HepG2 (cell line): ENCODE data around the gene NPAS2.

Experiments
- CTCF ChIP-seq: sonication (generic); formaldehyde crosslinking; IDR thresholded peaks from 2 replicates; pipeline ENCODE4 v1.5.0; 2020; ENCODE audit warnings: mild to moderate bottlenecking, missing genetic modification reagents, moderate library complexity
- MEF2D ChIP-seq: sonication (generic); formaldehyde crosslinking; IDR thresholded peaks from 2 replicates; pipeline ENCODE4 v1.5.1; 2020; ENCODE audit warnings: mild to moderate bottlenecking, missing genetic modification reagents
- SMC3 ChIP-seq: IDR thresholded peaks from 2 replicates; pipeline ENCODE4 v1.6.1; 2011; ENCODE audit warnings: low read length, improper control_type of control experiment
- ZBTB8A ChIP-seq: sonication (generic); formaldehyde crosslinking; IDR thresholded peaks from 2 replicates; pipeline ENCODE4 v1.4.0; 2020; ENCODE audit warnings: mild to moderate bottlenecking, low read depth, missing genetic modification reagents, borderline replicate concordance
- ZNF232 ChIP-seq: sonication (generic); formaldehyde crosslinking; IDR thresholded peaks from 2 replicates; pipeline ENCODE4 v1.4.0; 2020; ENCODE audit warnings: missing genetic modification reagents, borderline replicate concordance
- ZNF570 ChIP-seq: sonication (generic); formaldehyde crosslinking; IDR thresholded peaks from 2 replicates; pipeline ENCODE4 v1.4.0; 2020; ENCODE audit warnings: mild to moderate bottlenecking, missing genetic modification reagents, borderline replicate concordance
- TF ChIP-seq, protein P1 (sequence below): sonication (generic); formaldehyde crosslinking; IDR thresholded peaks from 2 replicates; pipeline ENCODE4 v1.5.0; 2020; ENCODE audit warnings: missing genetic modification reagents
- TF ChIP-seq, protein P2 (sequence below): sonication (generic); formaldehyde crosslinking; IDR thresholded peaks from 2 replicates; pipeline ENCODE4 v1.4.0; 2020; ENCODE audit warnings: low read depth, missing genetic modification reagents
- TF ChIP-seq, protein P3 (sequence below): sonication (generic); formaldehyde crosslinking; IDR thresholded peaks from 2 replicates; pipeline ENCODE4 v1.4.0; 2020; ENCODE audit warnings: missing genetic modification reagents

- TF ChIP-seq, protein P1, sequence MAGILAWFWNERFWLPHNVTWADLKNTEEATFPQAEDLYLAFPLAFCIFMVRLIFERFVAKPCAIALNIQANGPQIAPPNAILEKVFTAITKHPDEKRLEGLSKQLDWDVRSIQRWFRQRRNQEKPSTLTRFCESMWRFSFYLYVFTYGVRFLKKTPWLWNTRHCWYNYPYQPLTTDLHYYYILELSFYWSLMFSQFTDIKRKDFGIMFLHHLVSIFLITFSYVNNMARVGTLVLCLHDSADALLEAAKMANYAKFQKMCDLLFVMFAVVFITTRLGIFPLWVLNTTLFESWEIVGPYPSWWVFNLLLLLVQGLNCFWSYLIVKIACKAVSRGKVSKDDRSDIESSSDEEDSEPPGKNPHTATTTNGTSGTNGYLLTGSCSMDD = no peak
- TF ChIP-seq, protein P2, sequence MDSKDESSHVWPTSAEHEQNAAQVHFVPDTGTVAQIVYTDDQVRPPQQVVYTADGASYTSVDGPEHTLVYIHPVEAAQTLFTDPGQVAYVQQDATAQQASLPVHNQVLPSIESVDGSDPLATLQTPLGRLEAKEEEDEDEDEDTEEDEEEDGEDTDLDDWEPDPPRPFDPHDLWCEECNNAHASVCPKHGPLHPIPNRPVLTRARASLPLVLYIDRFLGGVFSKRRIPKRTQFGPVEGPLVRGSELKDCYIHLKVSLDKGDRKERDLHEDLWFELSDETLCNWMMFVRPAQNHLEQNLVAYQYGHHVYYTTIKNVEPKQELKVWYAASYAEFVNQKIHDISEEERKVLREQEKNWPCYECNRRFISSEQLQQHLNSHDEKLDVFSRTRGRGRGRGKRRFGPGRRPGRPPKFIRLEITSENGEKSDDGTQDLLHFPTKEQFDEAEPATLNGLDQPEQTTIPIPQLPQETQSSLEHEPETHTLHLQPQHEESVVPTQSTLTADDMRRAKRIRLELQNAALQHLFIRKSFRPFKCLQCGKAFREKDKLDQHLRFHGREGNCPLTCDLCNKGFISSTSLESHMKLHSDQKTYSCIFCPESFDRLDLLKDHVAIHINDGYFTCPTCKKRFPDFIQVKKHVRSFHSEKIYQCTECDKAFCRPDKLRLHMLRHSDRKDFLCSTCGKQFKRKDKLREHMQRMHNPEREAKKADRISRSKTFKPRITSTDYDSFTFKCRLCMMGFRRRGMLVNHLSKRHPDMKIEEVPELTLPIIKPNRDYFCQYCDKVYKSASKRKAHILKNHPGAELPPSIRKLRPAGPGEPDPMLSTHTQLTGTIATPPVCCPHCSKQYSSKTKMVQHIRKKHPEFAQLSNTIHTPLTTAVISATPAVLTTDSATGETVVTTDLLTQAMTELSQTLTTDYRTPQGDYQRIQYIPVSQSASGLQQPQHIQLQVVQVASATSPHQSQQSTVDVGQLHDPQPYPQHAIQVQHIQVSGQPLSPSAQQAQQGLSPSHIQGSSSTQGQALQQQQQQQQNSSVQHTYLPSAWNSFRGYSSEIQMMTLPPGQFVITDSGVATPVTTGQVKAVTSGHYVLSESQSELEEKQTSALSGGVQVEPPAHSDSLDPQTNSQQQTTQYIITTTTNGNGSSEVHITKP = no peak
- TF ChIP-seq ZNF232 (CRISPR knock-in tag) (no peak), CTCF (CRISPR knock-in tag) (peak; percentile 56), ZBTB8A (CRISPR knock-in tag) (no peak), ZNF570 (CRISPR knock-in tag) (no peak), MEF2D (no peak), SMC3 (peak; percentile 46; the same call in 1 of the 2 replicates)
- TF ChIP-seq, protein P3, sequence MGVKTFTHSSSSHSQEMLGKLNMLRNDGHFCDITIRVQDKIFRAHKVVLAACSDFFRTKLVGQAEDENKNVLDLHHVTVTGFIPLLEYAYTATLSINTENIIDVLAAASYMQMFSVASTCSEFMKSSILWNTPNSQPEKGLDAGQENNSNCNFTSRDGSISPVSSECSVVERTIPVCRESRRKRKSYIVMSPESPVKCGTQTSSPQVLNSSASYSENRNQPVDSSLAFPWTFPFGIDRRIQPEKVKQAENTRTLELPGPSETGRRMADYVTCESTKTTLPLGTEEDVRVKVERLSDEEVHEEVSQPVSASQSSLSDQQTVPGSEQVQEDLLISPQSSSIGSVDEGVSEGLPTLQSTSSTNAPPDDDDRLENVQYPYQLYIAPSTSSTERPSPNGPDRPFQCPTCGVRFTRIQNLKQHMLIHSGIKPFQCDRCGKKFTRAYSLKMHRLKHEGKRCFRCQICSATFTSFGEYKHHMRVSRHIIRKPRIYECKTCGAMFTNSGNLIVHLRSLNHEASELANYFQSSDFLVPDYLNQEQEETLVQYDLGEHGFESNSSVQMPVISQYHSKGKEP (CRISPR knock-in tag) = no peak
These were observed 216.6 kb downstream of the NPAS2 start for GRCh38 chr2:101036562-101036961.
